NCI-H2227 treated with DMSO at 0.1 percent for 48 hours (cell line): ENCODE data around the gene TTLL1.
"Not testable (repeated sequence)": the region's sequence is repeated elsewhere in the genome, so short reads cannot be mapped to it uniquely, and the experiment has no call there.

ENCODE experiments used
- DNase-seq: peaks from one replicate; lab custom pipeline; 2025; lab: John Stamatoyannopoulos, UW

TTLL1 gene

GRCh38 chr22:43066844-43067385, 22.3 kb downstream of the TTLL1 start:
- no peak for DNase-seq

- DNase-seq: no peak
Observed at GRCh38 chr22:43066134-43066533, 23.1 kb downstream of the TTLL1 start.

GRCh38 chr22:43060183-43060582, 29.0 kb downstream of the TTLL1 start:
- no peak for DNase-seq

GRCh38 chr22:43057641-43058040, 31.6 kb downstream of the TTLL1 start:
- DNase-seq: no peak

DNA sequence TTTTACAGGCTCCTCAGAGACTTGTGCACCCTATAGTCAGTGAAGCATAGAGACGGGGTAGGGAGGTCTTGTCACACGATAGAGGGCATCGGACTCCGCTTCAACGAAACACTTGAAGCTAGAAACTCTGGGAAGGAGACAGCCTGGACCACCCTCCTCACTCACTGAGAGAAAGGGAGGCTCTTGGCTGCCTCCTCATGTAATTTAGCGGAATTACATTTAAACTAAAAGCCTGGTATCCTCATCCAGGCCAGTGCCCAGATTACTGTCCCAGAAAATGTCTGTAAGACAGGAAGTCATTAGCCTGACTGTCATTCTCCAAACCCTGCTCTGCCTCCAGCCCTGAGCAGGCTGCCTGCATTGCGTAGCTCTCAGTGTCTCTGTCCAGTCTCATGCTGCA, 36.0 kb downstream of the TTLL1 start:
- DNase-seq: no peak

- DNase-seq: no peak
Observed at GRCh38 chr22:43050995-43051394, 38.2 kb downstream of the TTLL1 start.

DNA sequence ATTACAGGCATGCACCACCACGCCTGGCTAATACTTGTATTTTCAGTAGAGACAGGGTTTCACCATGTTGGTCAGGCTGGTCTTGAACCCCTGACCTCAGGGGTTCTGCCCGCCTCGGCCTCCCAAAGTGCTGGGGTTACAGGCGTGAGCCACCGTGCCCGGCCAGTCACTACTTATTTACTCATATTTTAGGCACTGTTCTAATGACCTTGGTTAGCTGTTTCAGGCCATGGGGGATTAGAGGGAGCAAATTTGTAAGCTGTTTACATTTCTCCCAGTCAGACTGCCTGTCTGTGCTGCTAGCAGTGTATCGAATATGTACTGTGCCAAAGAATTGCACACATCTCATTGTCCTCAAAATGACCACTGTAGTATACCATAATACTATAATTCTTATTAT, 41.6 kb downstream of the TTLL1 start:
- no peak for DNase-seq

DNA sequence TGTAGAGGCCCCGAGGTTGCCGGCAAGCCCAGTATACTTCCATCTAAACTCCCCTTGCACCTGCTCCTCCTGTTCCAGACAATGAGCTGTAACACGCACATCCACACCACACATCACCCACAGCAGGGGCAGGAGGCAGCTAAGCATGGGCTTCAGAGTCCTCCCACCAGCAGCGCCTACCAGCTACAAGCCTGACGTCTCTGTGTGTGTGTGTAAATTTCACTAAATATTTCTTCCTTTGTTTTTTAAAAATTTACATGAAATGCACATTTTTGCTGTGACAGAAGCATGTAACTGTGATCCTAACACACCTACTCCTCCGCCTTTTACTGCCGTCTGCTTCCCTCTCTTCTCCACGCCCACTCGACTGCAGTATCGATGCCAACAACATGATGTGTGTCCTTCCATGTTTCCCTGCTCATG, 44.9 kb downstream of the TTLL1 start:
- DNase-seq: no peak

- no peak for DNase-seq
Observed at GRCh38 chr22:43042101-43042780, 47.0 kb downstream of the TTLL1 start.

DNA sequence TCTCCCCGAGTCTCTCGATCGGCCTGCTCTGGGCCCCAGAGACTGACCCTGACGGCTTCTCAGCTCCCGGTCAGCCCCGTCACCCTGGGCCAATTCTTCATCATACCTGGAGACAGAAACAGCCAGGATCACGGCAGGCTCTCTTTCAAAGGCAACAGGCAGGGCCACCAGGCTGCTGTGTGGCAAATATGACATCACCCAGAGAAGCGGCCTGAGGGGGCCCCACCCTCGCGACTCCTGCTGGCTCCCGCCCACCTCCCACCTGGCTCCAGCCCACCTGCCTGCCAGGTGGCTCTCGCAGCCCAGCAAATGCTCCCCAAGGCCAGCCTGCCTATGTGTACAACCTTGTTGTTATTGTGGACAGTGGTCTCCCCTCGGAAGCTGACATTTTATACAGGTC, 49.4 kb downstream of the TTLL1 start:
- DNase-seq: no peak

GRCh38 chr22:43038325-43038724, 50.9 kb downstream of the TTLL1 start:
- DNase-seq: no peak

DNA sequence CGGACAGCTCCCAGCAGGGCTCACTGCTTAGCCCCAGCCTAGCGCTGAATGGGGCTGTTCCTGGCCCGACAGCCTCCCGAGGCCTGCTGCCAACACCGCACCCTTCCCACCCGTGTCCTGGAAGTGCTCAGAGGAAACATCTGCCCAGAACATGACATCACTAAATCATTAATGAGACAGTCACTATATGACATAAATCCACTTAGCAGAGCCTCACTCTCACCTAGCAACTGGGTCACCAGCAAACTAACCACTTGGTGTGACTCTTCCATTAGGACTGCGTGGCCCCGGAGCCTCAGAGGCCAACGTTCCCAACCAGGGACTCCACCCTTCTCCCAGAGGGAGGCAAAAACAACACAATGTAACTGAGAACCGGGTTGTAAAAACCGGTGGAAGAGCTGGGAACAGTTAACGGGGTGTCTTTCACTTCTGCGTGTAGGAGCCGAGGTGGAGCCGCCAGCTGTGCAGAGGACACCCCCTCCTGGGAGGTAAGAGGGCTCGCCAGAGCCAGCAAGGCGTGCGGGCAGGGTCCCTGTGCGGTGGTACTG, 52.8 kb downstream of the TTLL1 start:
- no peak for DNase-seq

- no peak for DNase-seq
Observed at GRCh38 chr22:43035250-43035649, 53.9 kb downstream of the TTLL1 start.

- no peak for DNase-seq
Observed at GRCh38 chr22:43031617-43032016, 57.6 kb downstream of the TTLL1 start.

GRCh38 chr22:43018615-43019014, 70.6 kb downstream of the TTLL1 start:
- DNase-seq: no peak

DNA sequence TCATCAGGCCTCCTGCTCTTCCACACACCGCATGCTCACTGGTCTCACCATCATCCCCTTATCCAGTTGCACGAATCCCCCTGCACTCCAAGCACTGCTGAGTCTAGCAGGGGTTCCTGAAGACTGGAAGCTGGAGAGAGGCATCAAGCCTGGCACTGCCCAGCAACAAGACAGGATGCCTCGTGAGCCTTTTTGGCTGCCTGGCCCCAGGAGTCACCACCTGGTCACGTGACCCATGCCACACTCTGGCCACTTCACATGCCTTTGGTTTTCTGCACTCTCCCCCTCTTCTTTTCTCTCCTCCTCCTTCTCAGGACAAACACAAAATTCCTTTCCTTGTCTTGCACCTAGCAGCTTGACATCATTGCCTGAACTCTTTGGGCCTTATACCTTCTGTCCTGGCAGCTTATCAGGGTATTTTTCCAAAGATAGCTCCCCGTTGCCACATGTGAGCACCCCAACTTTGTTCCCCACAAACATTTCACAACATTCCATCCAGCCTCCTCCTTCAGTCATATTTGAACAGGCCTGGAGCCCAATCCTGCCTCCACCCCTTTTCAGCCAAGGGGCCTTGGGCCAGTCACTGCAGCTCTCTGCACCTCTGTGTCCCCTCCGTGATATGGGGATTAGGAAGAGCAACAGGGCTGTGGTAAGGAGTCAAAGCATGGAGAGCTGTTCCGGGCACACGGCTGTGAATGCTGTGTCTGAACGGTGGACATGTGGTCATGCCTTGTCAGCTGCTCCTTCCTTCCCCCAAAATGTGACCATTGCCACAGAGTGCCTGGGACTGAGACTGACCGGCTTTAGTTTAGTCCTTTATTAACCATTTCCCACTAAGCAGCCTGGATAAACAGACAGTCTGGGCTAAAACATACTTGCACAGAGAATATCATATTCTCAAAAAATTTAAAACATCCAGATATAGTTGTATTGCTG, 71.4 kb downstream of the TTLL1 start:
- no peak for DNase-seq

GRCh38 chr22:43016150-43016549, 73.0 kb downstream of the TTLL1 start:
- not testable (repeated sequence) for DNase-seq

- DNase-seq: no peak
Observed at GRCh38 chr22:43015677-43016042, 73.5 kb downstream of the TTLL1 start.

GRCh38 chr22:43014869-43015676, 74.1 kb downstream of the TTLL1 start, which contains the start of gene PACSIN2:
Gene PACSIN2 (minus strand): TSS chr22:43015149. CDS start chr22:42912080, 103,069 bp downstream.
- peak; percentile 93 for DNase-seq

DNA sequence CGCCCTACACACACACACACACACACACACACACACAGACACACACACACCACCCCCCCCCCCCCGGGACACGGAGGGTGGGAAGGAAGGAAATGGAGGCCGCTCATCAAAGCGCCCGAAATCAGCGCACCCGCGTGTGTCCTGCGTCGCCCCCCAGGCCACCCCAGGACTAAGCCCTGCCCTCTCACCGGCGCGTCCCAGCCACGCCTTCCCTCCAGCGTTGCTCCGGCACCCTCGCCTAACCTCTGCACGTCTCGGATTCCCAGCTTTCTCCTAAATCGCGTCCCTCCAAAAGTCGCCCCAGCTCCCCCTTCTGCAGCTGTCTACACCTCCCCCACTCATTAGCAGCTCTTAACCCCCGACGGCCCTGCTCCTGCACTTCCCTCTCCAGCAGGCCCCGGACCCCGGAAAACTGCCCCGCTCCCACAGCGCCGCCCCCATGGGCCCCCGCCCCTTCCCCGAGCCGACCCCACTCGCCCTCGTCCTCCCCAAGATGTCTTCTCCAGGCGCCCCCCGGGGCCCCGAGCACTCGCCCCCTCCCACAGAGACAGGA, 74.8 kb downstream of the TTLL1 start:
- no peak for DNase-seq
